GM21529 (cell line): ENCODE results near the gene SIGMAR1.
A peak's percentile ranks its signal among the peaks of the same experiment; 100 is the strongest.

Experiments
- ATAC-seq: cut with Tn5 transposase; IDR thresholded peaks from one replicate; pipeline ENCODE4 v1.9.1; 2021; ENCODE audit not compliant: unreplicated experiment

The SIGMAR1 gene

GRCh38 chr9:34606190-34606589 is 31.4 kb downstream of the SIGMAR1 start:
- no peak for ATAC-seq

GRCh38 chr9:34603610-34604231 is 33.9 kb downstream of the SIGMAR1 start:
- ATAC-seq: peak; percentile 79

GRCh38 chr9:34601937-34602573 is 35.5 kb downstream of the SIGMAR1 start:
- no peak for ATAC-seq

- ATAC-seq: no peak
Observed at GRCh38 chr9:34600908-34601307, 36.7 kb downstream of the SIGMAR1 start.

- ATAC-seq: no peak
Observed at GRCh38 chr9:34599546-34599945, 38.0 kb downstream of the SIGMAR1 start.

- ATAC-seq: no peak
Observed at GRCh38 chr9:34594177-34594576, 43.4 kb downstream of the SIGMAR1 start.

GRCh38 chr9:34592895-34593601 is 44.5 kb downstream of the SIGMAR1 start:
- no peak for ATAC-seq

- ATAC-seq: no peak
Observed at GRCh38 chr9:34591917-34592866, 45.4 kb downstream of the SIGMAR1 start.

GRCh38 chr9:34591248-34591916 is 46.2 kb downstream of the SIGMAR1 start:
- peak; percentile 75 for ATAC-seq

- no peak for ATAC-seq
Observed at GRCh38 chr9:34590381-34591247, 47.0 kb downstream of the SIGMAR1 start.

GRCh38 chr9:34589636-34590380 is 47.8 kb downstream of the SIGMAR1 start, which contains the start of gene CNTFR:
Gene CNTFR (minus strand): TSS chr9:34589724. CDS start chr9:34568981, 20,743 bp downstream.
- no peak for ATAC-seq

GRCh38 chr9:34588671-34589635 is 48.6 kb downstream of the SIGMAR1 start:
- ATAC-seq: no peak

- ATAC-seq: no peak
Observed at GRCh38 chr9:34587271-34587670, 50.3 kb downstream of the SIGMAR1 start.

GRCh38 chr9:34585946-34586669 is 51.5 kb downstream of the SIGMAR1 start:
- ATAC-seq: no peak

- no peak for ATAC-seq
Observed at GRCh38 chr9:34584970-34585369, 52.6 kb downstream of the SIGMAR1 start.
